H1 (cell line): ENCODE measurements around the gene KCNMA1. TPM values are rescaled to one million over a fixed set of nuclear protein-coding genes. Genes with fewer than 3 reads are reported as not detected.

ENCODE experiments used
- CTCF ChIA-PET: fragments of 300-600 bp; sonication (Branson Sonifier 250); formaldehyde crosslinking; loops from one replicate; lab custom pipeline; 2021; ENCODE audit not compliant: partially characterized antibody; lab: Charles Lee
- POLR2A ChIA-PET: fragments of 300-600 bp; sonication (Branson Sonifier 250); formaldehyde crosslinking; loops from one replicate; lab custom pipeline; 2021; ENCODE audit warnings: inconsistent platforms; ENCODE audit not compliant: partially characterized antibody; lab: Charles Lee
- DNase-seq, 2 experiments: peaks; one replicate each; pipeline versions ENCODE4 v3.0.0 to v3.0.0-alpha.2; 2010 to 2022; ENCODE audit warnings: low spot score in 2 of 2, low read depth in 1 of 2, mixed read lengths in 1 of 2
- FAIRE-seq: peaks from 2 replicates; lab custom pipeline; 2011; peaks lifted over from hg19 to GRCh38; lab: Jason Lieb, UNC
- H2AFZ ChIP-seq: 2 replicates; pipeline ENCODE4 v1.8.1; 2012; ENCODE audit warnings: low read length, inconsistent platforms
- H2AK5ac ChIP-seq: 2 replicates; pipeline ENCODE4 v1.6.1; 2013; ENCODE audit warnings: low read depth, low read length
- H2BK120ac ChIP-seq: replicated peaks from 2 replicates; pipeline ENCODE3; 2013; ENCODE audit warnings: low read depth, low read length, inconsistent platforms
- H2BK12ac ChIP-seq: 2 replicates; pipeline ENCODE4 v1.6.1; 2013; ENCODE audit warnings: low read depth, low read length
- H2BK15ac ChIP-seq: 2 replicates; pipeline ENCODE4 v1.6.1; 2013; ENCODE audit warnings: low read length
- H2BK20ac ChIP-seq: 2 replicates; pipeline ENCODE4 v1.6.1; 2013; ENCODE audit warnings: low read length
- H2BK5ac ChIP-seq: 2 replicates; pipeline ENCODE4 v1.6.1; 2013; ENCODE audit warnings: low read depth, low read length
- H3K14ac ChIP-seq: 2 replicates; pipeline ENCODE4 v1.6.1; 2013; ENCODE audit warnings: inconsistent platforms; ENCODE audit not compliant: insufficient read length
- H3K18ac ChIP-seq: 2 replicates; pipeline ENCODE4 v1.6.1; 2013; ENCODE audit warnings: low read length; ENCODE audit errors: extremely low read depth
- H3K23ac ChIP-seq: 2 replicates; pipeline ENCODE4 v1.6.1; 2013; ENCODE audit warnings: inconsistent platforms; ENCODE audit not compliant: insufficient read length
- H3K23me2 ChIP-seq: 2 replicates; pipeline ENCODE4 v1.6.1; 2013; ENCODE audit warnings: low read depth, low read length
- H3K27ac ChIP-seq: 2 replicates; pipeline ENCODE4 v1.6.1; 2011; ENCODE audit warnings: low read depth, low read length, inconsistent platforms
- H3K27me3 ChIP-seq, 4 experiments: replicated peaks in 1 of 4; 1 replicate in 1 of 4; 2 replicates in 3 of 4; pipeline versions ENCODE4 v1.6.1 to v1.8.1; 2011 to 2013; ENCODE audit warnings: low read length in 3 of 4, mild to moderate bottlenecking in 3 of 4, inconsistent platforms in 2 of 4, mixed read lengths in 2 of 4, moderate library complexity in 1 of 4; ENCODE audit not compliant: control insufficient read depth in 3 of 4, insufficient read depth in 3 of 4; ENCODE audit errors: extremely low read depth in 1 of 4
- H3K36me3 ChIP-seq, 4 experiments: 2 replicates each; pipeline versions ENCODE4 v1.6.1 to v1.8.1; 2011 to 2013; ENCODE audit warnings: mild to moderate bottlenecking in 4 of 4, low read length in 3 of 4, moderate library complexity in 2 of 4, control low read depth in 1 of 4, inconsistent platforms in 1 of 4; ENCODE audit not compliant: insufficient read depth in 4 of 4, control insufficient read depth in 2 of 4
- H3K4ac ChIP-seq: replicated peaks from 2 replicates; pipeline ENCODE3; 2013; ENCODE audit warnings: low read length, low read depth, mixed read lengths, inconsistent platforms; ENCODE audit not compliant: insufficient read length
- H3K4me1 ChIP-seq, 4 experiments: replicated peaks in 1 of 4; 1 replicate in 1 of 4; 2 replicates in 3 of 4; pipeline versions ENCODE4 v1.6.1 to v1.8.1; 2011 to 2013; ENCODE audit warnings: low read length in 3 of 4, inconsistent platforms in 2 of 4, mixed read lengths in 1 of 4; ENCODE audit not compliant: insufficient read depth in 4 of 4, control insufficient read depth in 3 of 4
- H3K4me2 ChIP-seq, 2 experiments: 2 replicates each; pipeline versions ENCODE4 v1.6.1 to v1.8.1; 2011 to 2013; ENCODE audit warnings: low read depth in 2 of 2, low read length in 2 of 2, control low read depth in 1 of 2, inconsistent platforms in 1 of 2, mild to moderate bottlenecking in 1 of 2; ENCODE audit not compliant: insufficient read depth in 1 of 2
- H3K4me3 ChIP-seq, 4 experiments: fragments of 200-600, 300-600 bp in 1 of 4; sonication (generic), shearing (Covaris generic), sonication (Bioruptor Twin) in 1 of 4; 2 replicates each; pipeline versions ENCODE4 v1.5.1 to v1.8.1; 2011 to 2016; ENCODE audit warnings: low read length in 4 of 4, low read depth in 3 of 4, control low read depth in 2 of 4, inconsistent platforms in 2 of 4, mild to moderate bottlenecking in 2 of 4, mixed read lengths in 1 of 4, moderate library complexity in 1 of 4; ENCODE audit not compliant: insufficient read depth in 2 of 4; ENCODE audit errors: extremely low read depth in 1 of 4
- H3K56ac ChIP-seq: replicated peaks from 2 replicates; pipeline ENCODE3; 2013; ENCODE audit warnings: low read depth, mild to moderate bottlenecking, mixed read lengths, low read length, inconsistent platforms; ENCODE audit not compliant: insufficient read length
- H3K79me1 ChIP-seq: 2 replicates; pipeline ENCODE4 v1.6.1; 2013; ENCODE audit warnings: low read depth, low read length, control low read depth
- H3K79me2 ChIP-seq, 2 experiments: 2 replicates each; pipeline versions ENCODE4 v1.6.1 to v1.8.1; 2012 to 2013; ENCODE audit warnings: low read length in 2 of 2, mild to moderate bottlenecking in 2 of 2, inconsistent platforms in 1 of 2; ENCODE audit not compliant: insufficient read depth in 2 of 2, control insufficient read depth in 1 of 2
- H3K9ac ChIP-seq, 4 experiments: replicated peaks in 1 of 4; 1 replicate in 1 of 4; 2 replicates in 3 of 4; pipeline versions ENCODE4 v1.6.1 to v1.8.1; 2011 to 2013; ENCODE audit warnings: low read depth in 3 of 4, low read length in 3 of 4, control low read depth in 2 of 4, mild to moderate bottlenecking in 2 of 4, moderate library complexity in 2 of 4, inconsistent platforms in 1 of 4; ENCODE audit errors: extremely low read depth in 1 of 4
- H3K9me3 ChIP-seq, 2 experiments: 2 replicates each; pipeline versions ENCODE4 v1.6.1 to v1.8.1; 2012 to 2013; ENCODE audit warnings: mild to moderate bottlenecking in 2 of 2, moderate library complexity in 2 of 2, control low read depth in 1 of 2, inconsistent platforms in 1 of 2, low read depth in 1 of 2, low read length in 1 of 2, mixed read lengths in 1 of 2; ENCODE audit not compliant: insufficient read depth in 2 of 2
- H4K20me1 ChIP-seq, 2 experiments: replicated peaks in 1 of 2; 2 replicates each; pipeline versions ENCODE3 to v1.8.1; 2011 to 2013; ENCODE audit warnings: inconsistent platforms in 2 of 2, low read length in 2 of 2, mild to moderate bottlenecking in 1 of 2; ENCODE audit not compliant: insufficient read depth in 2 of 2, control insufficient read depth in 1 of 2
- H4K5ac ChIP-seq: 2 replicates; pipeline ENCODE4 v1.6.1; 2013; ENCODE audit warnings: low read length, low read depth, mixed read lengths, inconsistent platforms; ENCODE audit not compliant: insufficient read length
- H4K8ac ChIP-seq: 2 replicates; pipeline ENCODE4 v1.8.0; 2013; ENCODE audit warnings: mild to moderate bottlenecking, moderate library complexity, low read length, inconsistent platforms; ENCODE audit not compliant: insufficient read depth; ENCODE audit errors: extremely low read depth
- H4K91ac ChIP-seq: replicated peaks from 2 replicates; pipeline ENCODE3; 2013; ENCODE audit warnings: low read length, mixed read lengths, inconsistent platforms; ENCODE audit not compliant: insufficient read length
- BRCA1 ChIP-seq: IDR thresholded peaks from 2 replicates; pipeline ENCODE4 v1.6.1; 2012; ENCODE audit warnings: low read depth, low read length, improper control_type of control experiment
- CBX5 ChIP-seq: fragments of 300-800, 300-1000 bp; sonication (generic); IDR thresholded peaks from 2 replicates; pipeline ENCODE4 v1.7.1; 2016; ENCODE audit warnings: antibody characterized with exemption, low read length, low read depth
- CHD1 ChIP-seq: IDR thresholded peaks from 2 replicates; pipeline ENCODE4 v1.6.1; 2012; ENCODE audit warnings: low read depth, low read length, improper control_type of control experiment
- EGR1 ChIP-seq: IDR thresholded peaks from 2 replicates; pipeline ENCODE4 v1.6.1; 2011; ENCODE audit warnings: low read depth, low read length, borderline replicate concordance
- GABPA ChIP-seq: IDR thresholded peaks from 2 replicates; pipeline ENCODE4 v1.6.1; 2011; ENCODE audit warnings: mild to moderate bottlenecking, low read length, moderate library complexity, borderline replicate concordance; ENCODE audit not compliant: insufficient read depth
- GTF2F1 ChIP-seq: IDR thresholded peaks from 2 replicates; pipeline ENCODE4 v1.6.1; 2012; ENCODE audit warnings: low read depth, low read length, improper control_type of control experiment, borderline replicate concordance
- JUN ChIP-seq: IDR thresholded peaks from 2 replicates; pipeline ENCODE4 v1.6.1; 2011; ENCODE audit warnings: low read depth, mild to moderate bottlenecking, improper control_type of control experiment, low read length
- JUND ChIP-seq: IDR thresholded peaks from 2 replicates; pipeline ENCODE4 v1.6.1; 2011; ENCODE audit warnings: mild to moderate bottlenecking, improper control_type of control experiment, low read length
- KDM1A ChIP-seq: fragments of 200-600, 300-600 bp; sonication (generic); IDR thresholded peaks from 2 replicates; pipeline ENCODE4 v1.7.1; 2016; ENCODE audit warnings: mild to moderate bottlenecking, low read length, borderline replicate concordance
- POU5F1 ChIP-seq: IDR thresholded peaks from 2 replicates; pipeline ENCODE4 v1.6.1; 2011; ENCODE audit warnings: low read depth, mild to moderate bottlenecking, low read length, moderate library complexity
- SIN3A ChIP-seq, 2 experiments: IDR thresholded peaks in 1 of 2; conservative IDR thresholded peaks in 1 of 2; 2 replicates each; pipeline ENCODE4 v1.6.1; 2011 to 2012; ENCODE audit warnings: low read length in 2 of 2, improper control_type of control experiment in 1 of 2, low read depth in 1 of 2, mild to moderate bottlenecking in 1 of 2
- SP2 ChIP-seq: IDR thresholded peaks from 2 replicates; pipeline ENCODE4 v1.6.1; 2012; ENCODE audit warnings: mild to moderate bottlenecking, low read length, inconsistent platforms
- ZNF274 ChIP-seq: IDR thresholded peaks from 2 replicates; pipeline ENCODE4 v1.7.0; 2012; ENCODE audit warnings: low read length, borderline replicate concordance; ENCODE audit errors: extremely low read depth
- WGBS, 2 experiments: shearing (Covaris generic) in 1 of 2; methylation state at CpG; one replicate each; pipeline versions ENCODE4 v1.1.6 to v1.1.7; 2013 to 2015; ENCODE audit warnings: low lambda C conversion rate in 2 of 2, mixed read lengths in 2 of 2, inconsistent platforms in 1 of 2, low coverage in 1 of 2, missing lambda C conversion rate in 1 of 2; ENCODE audit not compliant: insufficient replicate concordance in 2 of 2, insufficient coverage in 1 of 2, insufficient read length in 1 of 2; ENCODE audit errors: extremely low coverage in 1 of 2, missing lambda C conversion rate in 1 of 2; 5-methylcytosine and 5-hydroxymethylcytosine counted together
- polyA plus RNA-seq, 7 experiments: library from polyadenylated mRNA; depleted of rRNA in 3 of 7; stranded (reverse) in 5 of 7; unstranded in 2 of 7; fragments of >200 nt in 5 of 7; fragments of 200-250 nt in 2 of 7; gene quantifications; 1 replicate in 5 of 7; 2 replicates in 1 of 7; 4 replicates in 1 of 7; pipeline versions ENCODE4 v1.2.1 to v1.2.3, GENCODE V29; 2011 to 2013; ENCODE audit warnings: missing spikeins in 2 of 7, mixed read lengths in 2 of 7
- total RNA-seq: library from RNA; stranded (reverse); fragmentation: NEBNext Ultra II Directional; extraction: Animal tissue kit (Norgen Biotek cat#: 25700); gene quantifications from 2 replicates; pipeline ENCODE4 v1.2.1, GENCODE V29; 2021
- TF ChIP-seq, protein P1 (sequence below): IDR thresholded peaks from 2 replicates; pipeline ENCODE4 v1.6.1; 2011; ENCODE audit warnings: low read length, improper control_type of control experiment

Gene KCNMA1
- total and polyA plus RNA-seq, 2 of the 8 experiments (the other 6 are each of a cell fraction or from before 2014, with no cell fraction given), result 10.2 to 11.1 TPM

- Histone ChIP-seq H2BK5ac (no peak overlapping the region), H3K56ac (no peak overlapping the region), H3K9ac (no peak overlapping the region), H3K23ac (no peak overlapping the region), H2BK20ac (no peak overlapping the region), H4K20me1 (no peaks in the 10 kb centered on the region), H4K91ac (no peak overlapping the region), H2AFZ (no peak overlapping the region), H3K79me1 (no peaks in the 10 kb centered on the region), H3K27ac (no peak overlapping the region), H3K79me2 (no peaks in the 10 kb centered on the region), H2AK5ac (no peak overlapping the region), H3K4me2 (no peak overlapping the region), H4K5ac (no peak overlapping the region), H3K4me3 (no peak overlapping the region), H2BK15ac (no peak overlapping the region), H3K4ac (no peak overlapping the region), H2BK12ac (no peak overlapping the region), H3K18ac (no peak overlapping the region), H3K9me3 (no peaks in the 10 kb centered on the region), H2BK120ac (no peak overlapping the region), H3K23me2 (no peaks in the 10 kb centered on the region; the same call in 1 of the 2 replicates), H3K4me1 (peaks cover 0 to 7% (median 2%) of the 10 kb centered on the region in 4 experiments; a peak in 2 of 7 replicates), H3K14ac (no peak overlapping the region), H4K8ac (no peak overlapping the region), H3K27me3 (no peaks in the 10 kb centered on the region), H3K36me3 (no peaks in the 10 kb centered on the region)
- FAIRE-seq (no peak), DNase-seq (no peak)
- 89% methylated on average over 3 of the region's 3 CpGs; no CpG with 5 or more reads in 1 of the 2 experiments for WGBS, 2 experiments
- POLR2A ChIA-PET, result no interaction called here
- CTCF ChIA-PET, result interaction anchor here (0.6 kb wide), 2 partner anchors 20 to 65 kb away, joined by 3 to 4 read pairs; no protein-coding TSS in a partner anchor
- TF ChIP-seq BRCA1, result no peak
- TF ChIP-seq, protein P1, sequence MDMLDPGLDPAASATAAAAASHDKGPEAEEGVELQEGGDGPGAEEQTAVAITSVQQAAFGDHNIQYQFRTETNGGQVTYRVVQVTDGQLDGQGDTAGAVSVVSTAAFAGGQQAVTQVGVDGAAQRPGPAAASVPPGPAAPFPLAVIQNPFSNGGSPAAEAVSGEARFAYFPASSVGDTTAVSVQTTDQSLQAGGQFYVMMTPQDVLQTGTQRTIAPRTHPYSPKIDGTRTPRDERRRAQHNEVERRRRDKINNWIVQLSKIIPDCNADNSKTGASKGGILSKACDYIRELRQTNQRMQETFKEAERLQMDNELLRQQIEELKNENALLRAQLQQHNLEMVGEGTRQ, result no peak
- TF ChIP-seq JUN, result no peak
- TF ChIP-seq ZNF274, result no peak
- TF ChIP-seq CBX5, result no peak
- TF ChIP-seq GABPA, result no peak
- TF ChIP-seq EGR1, result no peak
- no peak for TF ChIP-seq KDM1A
- TF ChIP-seq CHD1, result no peak
- TF ChIP-seq GTF2F1, result no peak
- TF ChIP-seq SP2, result no peak
- no peak for TF ChIP-seq JUND
- no peak for TF ChIP-seq POU5F1
- TF ChIP-seq SIN3A (conservative IDR thresholded peaks at IDR 0.05 in 1 of 2, IDR thresholded peaks at IDR 0.05 in 1 of 2; ENCODE audit: low read depth in 1 of 2, low read length in 2 of 2), result no peak
These were observed 318.1 kb downstream of the KCNMA1 start for GRCh38 chr10:77319557-77319956.
